C4-2B (cell line): ENCODE data around the gene CNGA3.

Experiments
- H3K27ac ChIP-seq: fragments of 450-650 bp; 2 replicates; pipeline ENCODE4 v1.5.1; 2017
- CTCF ChIP-seq: fragments of 450-650 bp; conservative IDR thresholded peaks from 2 replicates; pipeline ENCODE4 v1.5.1; 2017; ENCODE audit warnings: mild to moderate bottlenecking
- ZFX ChIP-seq: fragments of 450-650 bp; IDR thresholded peaks from 2 replicates; pipeline ENCODE4 v1.6.1; 2017

CNGA3 gene

GRCh38 chr2:98445177-98445682 lies 99.0 kb downstream of the CNGA3 start:
- peak overlapping the region; percentile 76 for H3K27ac ChIP-seq
- TF ChIP-seq ZFX (peak; percentile 64), CTCF (peak; percentile 18; the same call in 1 of the 2 replicates)

- TF ChIP-seq CTCF (no peak), ZFX (no peak)
- peak overlapping the region; percentile 76 for H3K27ac ChIP-seq
Observed at GRCh38 chr2:98445683-98446581, 99.7 kb downstream of the CNGA3 start.

- TF ChIP-seq CTCF (no peak), ZFX (no peak)
- H3K27ac ChIP-seq = no peak overlapping the region
Observed at GRCh38 chr2:98446850-98447249, 100.6 kb downstream of the CNGA3 start.
